DOHH2 (cell line): Measurements from ENCODE around the gene SIK2.

ENCODE experiments used
- H3F3A ChIP-seq: fragments of 200-600 bp; sonication (generic), shearing (Covaris generic); 2 replicates; pipeline ENCODE4 v1.6.0; 2016; ENCODE audit warnings: antibody characterized with exemption, mild to moderate bottlenecking; ENCODE audit not compliant: control insufficient read depth, insufficient read depth
- H3K27ac ChIP-seq: fragments of 200-600 bp; sonication (generic); 2 replicates; pipeline ENCODE4 v1.5.1; 2014; ENCODE audit warnings: low read depth, mild to moderate bottlenecking, low read length, moderate library complexity
- H3K27me3 ChIP-seq: fragments of 200-600 bp; sonication (generic); 2 replicates; pipeline ENCODE4 v1.6.1; 2014; ENCODE audit warnings: mild to moderate bottlenecking, low read length, mixed read lengths; ENCODE audit not compliant: control insufficient read depth
- H3K36me3 ChIP-seq: fragments of 200-600 bp; sonication (generic); 2 replicates; pipeline ENCODE4 v1.6.1; 2014; ENCODE audit warnings: mild to moderate bottlenecking, low read length, moderate library complexity, mixed read lengths; ENCODE audit not compliant: control insufficient read depth
- H3K4me1 ChIP-seq: fragments of 200-600 bp; sonication (generic); 2 replicates; pipeline ENCODE4 v1.6.1; 2014; ENCODE audit warnings: mild to moderate bottlenecking, low read length, mixed read lengths; ENCODE audit not compliant: control insufficient read depth
- H3K4me2 ChIP-seq: fragments of 200-600 bp; sonication (generic); 2 replicates; pipeline ENCODE4 v1.6.0; 2014; ENCODE audit warnings: mild to moderate bottlenecking, low read length, moderate library complexity
- H3K4me3 ChIP-seq: fragments of 200-600 bp; sonication (generic); 2 replicates; pipeline ENCODE4 v1.5.1; 2014; ENCODE audit warnings: mild to moderate bottlenecking, low read length, mixed read lengths
- H3K79me2 ChIP-seq: fragments of 200-600 bp; sonication (generic); 2 replicates; pipeline ENCODE4 v1.6.1; 2014; ENCODE audit warnings: mild to moderate bottlenecking, low read length, mixed read lengths; ENCODE audit not compliant: control insufficient read depth
- H3K9me2 ChIP-seq: fragments of 200-600 bp; sonication (generic); replicated peaks from 2 replicates; pipeline ENCODE4 v1.6.1; 2014; ENCODE audit warnings: mild to moderate bottlenecking, low read length, mixed read lengths; ENCODE audit not compliant: control insufficient read depth
- H3K9me3 ChIP-seq: fragments of 200-600 bp; sonication (generic); 2 replicates; pipeline ENCODE4 v1.6.1; 2014; ENCODE audit warnings: antibody characterized with exemption, low read length, mixed read lengths; ENCODE audit not compliant: control insufficient read depth, insufficient read depth
- H4K20me1 ChIP-seq: fragments of 200-600 bp; sonication (generic); 2 replicates; pipeline ENCODE4 v1.6.0; 2014; ENCODE audit warnings: low read depth, mild to moderate bottlenecking, antibody characterized with exemption, low read length, moderate library complexity; ENCODE audit not compliant: control insufficient read depth, insufficient read depth
- CTCF ChIP-seq: fragments of 200-600 bp; sonication (generic); IDR thresholded peaks from one replicate; pipeline ENCODE4 v1.5.1; 2014; ENCODE audit warnings: antibody characterized with exemption, mild to moderate bottlenecking, low read depth, low read length; ENCODE audit not compliant: poor library complexity, severe bottlenecking
- EZH2phosphoT487 ChIP-seq: fragments of 200-600 bp; sonication (generic); IDR thresholded peaks from 2 replicates; pipeline ENCODE4 v1.6.1; 2017; ENCODE audit warnings: borderline replicate concordance, mild to moderate bottlenecking, antibody characterized with exemption, low read length, moderate library complexity, mixed read lengths

SIK2 gene

GRCh38 chr11:111697933-111698371 is 95.7 kb downstream of the SIK2 start:
- Histone ChIP-seq H3K27ac (peak overlapping the region; percentile 93), H3K4me2 (peak overlapping the region; percentile 83), H3K4me1 (peaks cover 74% of the 10 kb centered on the region), H3K9me3 (no peaks in the 10 kb centered on the region), H4K20me1 (no peaks in the 10 kb centered on the region), H3K9me2 (no peaks in the 10 kb centered on the region), H3F3A (peaks cover 31% of the 10 kb centered on the region), H3K4me3 (peak overlapping the region; percentile 60), H3K79me2 (peaks cover 23% of the 10 kb centered on the region), H3K27me3 (no peaks in the 10 kb centered on the region), H3K36me3 (peaks cover 22% of the 10 kb centered on the region)
- no peak for TF ChIP-seq EZH2phosphoT487
- no peak for TF ChIP-seq CTCF

- Histone ChIP-seq H3K27me3 (no peaks in the 10 kb centered on the region), H3K4me2 (peak overlapping the region; percentile 83), H3K9me2 (no peaks in the 10 kb centered on the region), H3K4me3 (peak overlapping the region; percentile 60), H3K4me1 (peaks cover 63% of the 10 kb centered on the region), H3K36me3 (peaks cover 33% of the 10 kb centered on the region), H3K79me2 (peaks cover 23% of the 10 kb centered on the region), H3K27ac (peak overlapping the region; percentile 93), H3K9me3 (no peaks in the 10 kb centered on the region), H3F3A (peaks cover 24% of the 10 kb centered on the region), H4K20me1 (no peaks in the 10 kb centered on the region)
- TF ChIP-seq CTCF (no peak), EZH2phosphoT487 (no peak)
Measured at GRCh38 chr11:111698852-111699559, 96.8 kb downstream of the SIK2 start.

GRCh38 chr11:111699579-111700156 is 97.4 kb downstream of the SIK2 start:
- no peaks in the 10 kb centered on the region for H4K20me1 ChIP-seq
- H3F3A ChIP-seq = peaks cover 21% of the 10 kb centered on the region
- no peaks in the 10 kb centered on the region for H3K27me3 ChIP-seq
- H3K79me2 ChIP-seq = peaks cover 23% of the 10 kb centered on the region
- H3K4me1 ChIP-seq = peaks cover 57% of the 10 kb centered on the region
- no peaks in the 10 kb centered on the region for H3K9me2 ChIP-seq
- H3K4me3 ChIP-seq = peak overlapping the region; percentile 60; the same call in 1 of the 2 replicates
- H3K4me2 ChIP-seq = peak overlapping the region; percentile 83
- H3K27ac ChIP-seq = peak overlapping the region; percentile 93
- no peaks in the 10 kb centered on the region for H3K9me3 ChIP-seq
- no peak for TF ChIP-seq EZH2phosphoT487
- H3K36me3 ChIP-seq = peaks cover 40% of the 10 kb centered on the region

- Histone ChIP-seq H3K79me2 (peaks cover 23% of the 10 kb centered on the region), H3K27me3 (no peaks in the 10 kb centered on the region), H4K20me1 (no peaks in the 10 kb centered on the region), H3K4me3 (no peak overlapping the region), H3K36me3 (peaks cover 44% of the 10 kb centered on the region), H3K4me2 (peak overlapping the region; percentile 83), H3K9me3 (no peaks in the 10 kb centered on the region), H3K27ac (no peak overlapping the region), H3K9me2 (no peaks in the 10 kb centered on the region), H3K4me1 (peaks cover 52% of the 10 kb centered on the region), H3F3A (peaks cover 20% of the 10 kb centered on the region)
- TF ChIP-seq CTCF = no peak
- no peak for TF ChIP-seq EZH2phosphoT487
Measured at GRCh38 chr11:111700162-111700561, 97.9 kb downstream of the SIK2 start.
